Neural cell (in vitro differentiated cells): ENCODE data around the gene MCFD2. TPM values are rescaled to one million over a fixed set of nuclear protein-coding genes. Genes with fewer than 3 reads are reported as not detected.

Experiments used
- H2AFZ ChIP-seq: fragments of 200-600, 300-800 bp; sonication (generic), shearing (Covaris generic); 2 replicates; pipeline ENCODE4 v1.6.0; 2014; ENCODE audit warnings: low read depth, mild to moderate bottlenecking, antibody characterized with exemption, low read length, moderate library complexity
- H3F3A ChIP-seq: fragments of 200-600 bp; shearing (Covaris generic); 2 replicates; pipeline ENCODE4 v1.6.1; 2016; ENCODE audit warnings: mild to moderate bottlenecking, moderate library complexity, mixed read lengths, antibody characterized with exemption, low read length; ENCODE audit not compliant: insufficient read depth, poor library complexity, severe bottlenecking
- H3K27ac ChIP-seq: fragments of 200-600, 300-800 bp; sonication (generic), shearing (Covaris generic); 2 replicates; pipeline ENCODE4 v1.5.1; 2014; ENCODE audit warnings: mild to moderate bottlenecking, low read length, moderate library complexity
- H3K27me3 ChIP-seq: fragments of 300-800, 200-600 bp; sonication (generic), shearing (Covaris generic); 2 replicates; pipeline ENCODE4 v1.6.0; 2014; ENCODE audit warnings: mild to moderate bottlenecking, low read depth, low read length, moderate library complexity; ENCODE audit not compliant: insufficient read depth
- H3K36me3 ChIP-seq: fragments of 300-800, 200-600 bp; sonication (generic), shearing (Covaris generic); 2 replicates; pipeline ENCODE4 v1.5.1; 2014; ENCODE audit warnings: mild to moderate bottlenecking, antibody characterized with exemption, low read length, moderate library complexity; ENCODE audit not compliant: insufficient read depth
- H3K4me2 ChIP-seq: fragments of 300-800, 200-600 bp; sonication (generic), shearing (Covaris generic); 2 replicates; pipeline ENCODE4 v1.6.0; 2014; ENCODE audit warnings: mild to moderate bottlenecking, low read length
- H3K4me3 ChIP-seq: fragments of 300-800, 200-600 bp; sonication (generic), shearing (Covaris generic); 2 replicates; pipeline ENCODE4 v1.5.1; 2014; ENCODE audit warnings: mild to moderate bottlenecking, low read length, moderate library complexity
- H3K79me2 ChIP-seq: fragments of 200-600 bp; shearing (Covaris generic); replicated peaks from 2 replicates; pipeline ENCODE4 v1.6.0; 2014; ENCODE audit warnings: mild to moderate bottlenecking, low read length, moderate library complexity; ENCODE audit not compliant: insufficient read depth
- H3K9ac ChIP-seq: fragments of 300-800, 200-600 bp; sonication (generic), shearing (Covaris generic); 2 replicates; pipeline ENCODE4 v1.6.1; 2016; ENCODE audit warnings: mild to moderate bottlenecking, low read length, mixed read lengths
- H3K9me2 ChIP-seq: fragments of 200-600 bp; shearing (Covaris generic); 2 replicates; pipeline ENCODE4 v1.6.1; 2016; ENCODE audit warnings: mild to moderate bottlenecking, low read length, mixed read lengths; ENCODE audit not compliant: insufficient read depth
- H3K9me3 ChIP-seq: fragments of 200-600, 300-800 bp; sonication (generic), shearing (Covaris generic); 2 replicates; pipeline ENCODE4 v1.6.1; 2016; ENCODE audit warnings: mild to moderate bottlenecking, mixed run types, low read length, moderate library complexity, mixed read lengths
- H4K20me1 ChIP-seq: fragments of 200-600 bp; shearing (Covaris generic); 2 replicates; pipeline ENCODE4 v1.6.1; 2016; ENCODE audit warnings: mild to moderate bottlenecking, mixed run types; ENCODE audit not compliant: insufficient read depth
- EP300 ChIP-seq: fragments of 450-650 bp; conservative IDR thresholded peaks from 2 replicates; pipeline ENCODE4 v1.6.1; 2014; ENCODE audit warnings: antibody characterized with exemption, mild to moderate bottlenecking, moderate library complexity; ENCODE audit not compliant: poor library complexity, severe bottlenecking
- EZH2 ChIP-seq: fragments of 200-600, 300-800 bp; shearing (Covaris generic), sonication (generic); IDR thresholded peaks from 2 replicates; pipeline ENCODE4 v1.6.1; 2014; ENCODE audit warnings: antibody characterized with exemption, low read length, borderline replicate concordance, mild to moderate bottlenecking; ENCODE audit not compliant: insufficient read depth, poor library complexity, severe bottlenecking
- MXI1 ChIP-seq: fragments of 450-650 bp; conservative IDR thresholded peaks from 2 replicates; pipeline ENCODE4 v1.6.1; 2014; ENCODE audit warnings: antibody characterized with exemption, mild to moderate bottlenecking; ENCODE audit not compliant: poor library complexity, severe bottlenecking
- POLR2AphosphoS5 ChIP-seq: IDR thresholded peaks from 2 replicates; pipeline ENCODE4 v1.6.1; 2012
- RAD21 ChIP-seq: fragments of 450-650 bp; conservative IDR thresholded peaks from 2 replicates; pipeline ENCODE4 v1.6.1; 2014; ENCODE audit warnings: antibody characterized with exemption, mild to moderate bottlenecking, moderate library complexity
- SMC3 ChIP-seq: fragments of 450-650 bp; conservative IDR thresholded peaks from 2 replicates; pipeline ENCODE4 v1.6.1; 2014; ENCODE audit warnings: antibody characterized with exemption, mild to moderate bottlenecking, moderate library complexity; ENCODE audit not compliant: poor library complexity
- TAF1 ChIP-seq: IDR thresholded peaks from 2 replicates; pipeline ENCODE4 v1.6.1; 2012; ENCODE audit warnings: low read depth
- polyA plus RNA-seq: library from polyadenylated mRNA; depleted of rRNA; stranded (reverse); fragments of >200 nt; gene quantifications from 2 replicates; pipeline ENCODE4 v1.2.3, GENCODE V29; 2014
- small RNA-seq, 3 experiments: library from RNA; depleted of rRNA; stranded (forward); fragments of <200 nt; gene quantifications; one replicate each; pipeline ENCODE3, GENCODE V24; 2012
- TF ChIP-seq, protein P1 (sequence below): IDR thresholded peaks from 2 replicates; pipeline ENCODE4 v1.6.1; 2012; ENCODE audit warnings: borderline replicate concordance
- TF ChIP-seq, protein P2 (sequence below): fragments of 450-650 bp; IDR thresholded peaks from 2 replicates; pipeline ENCODE4 v1.5.1; 2014; ENCODE audit warnings: antibody characterized with exemption, mild to moderate bottlenecking, moderate library complexity; ENCODE audit not compliant: poor library complexity, severe bottlenecking

Gene MCFD2
- polyA plus RNA-seq, 1 donor from 2014 or later = 78.8 TPM

- no peaks in the 10 kb centered on the region for H3K9me3 ChIP-seq
- no peak overlapping the region for H3K4me3 ChIP-seq
- H3K79me2 ChIP-seq = no peaks in the 10 kb centered on the region
- H3K27ac ChIP-seq = no peak overlapping the region
- TF ChIP-seq, protein P1, sequence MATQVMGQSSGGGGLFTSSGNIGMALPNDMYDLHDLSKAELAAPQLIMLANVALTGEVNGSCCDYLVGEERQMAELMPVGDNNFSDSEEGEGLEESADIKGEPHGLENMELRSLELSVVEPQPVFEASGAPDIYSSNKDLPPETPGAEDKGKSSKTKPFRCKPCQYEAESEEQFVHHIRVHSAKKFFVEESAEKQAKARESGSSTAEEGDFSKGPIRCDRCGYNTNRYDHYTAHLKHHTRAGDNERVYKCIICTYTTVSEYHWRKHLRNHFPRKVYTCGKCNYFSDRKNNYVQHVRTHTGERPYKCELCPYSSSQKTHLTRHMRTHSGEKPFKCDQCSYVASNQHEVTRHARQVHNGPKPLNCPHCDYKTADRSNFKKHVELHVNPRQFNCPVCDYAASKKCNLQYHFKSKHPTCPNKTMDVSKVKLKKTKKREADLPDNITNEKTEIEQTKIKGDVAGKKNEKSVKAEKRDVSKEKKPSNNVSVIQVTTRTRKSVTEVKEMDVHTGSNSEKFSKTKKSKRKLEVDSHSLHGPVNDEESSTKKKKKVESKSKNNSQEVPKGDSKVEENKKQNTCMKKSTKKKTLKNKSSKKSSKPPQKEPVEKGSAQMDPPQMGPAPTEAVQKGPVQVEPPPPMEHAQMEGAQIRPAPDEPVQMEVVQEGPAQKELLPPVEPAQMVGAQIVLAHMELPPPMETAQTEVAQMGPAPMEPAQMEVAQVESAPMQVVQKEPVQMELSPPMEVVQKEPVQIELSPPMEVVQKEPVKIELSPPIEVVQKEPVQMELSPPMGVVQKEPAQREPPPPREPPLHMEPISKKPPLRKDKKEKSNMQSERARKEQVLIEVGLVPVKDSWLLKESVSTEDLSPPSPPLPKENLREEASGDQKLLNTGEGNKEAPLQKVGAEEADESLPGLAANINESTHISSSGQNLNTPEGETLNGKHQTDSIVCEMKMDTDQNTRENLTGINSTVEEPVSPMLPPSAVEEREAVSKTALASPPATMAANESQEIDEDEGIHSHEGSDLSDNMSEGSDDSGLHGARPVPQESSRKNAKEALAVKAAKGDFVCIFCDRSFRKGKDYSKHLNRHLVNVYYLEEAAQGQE = no peak
- TF ChIP-seq EZH2 (no peak), RAD21 (no peak), EP300 (no peak), MXI1 (no peak), POLR2AphosphoS5 (no peak), SMC3 (no peak), TAF1 (no peak)
- TF ChIP-seq, protein P2, sequence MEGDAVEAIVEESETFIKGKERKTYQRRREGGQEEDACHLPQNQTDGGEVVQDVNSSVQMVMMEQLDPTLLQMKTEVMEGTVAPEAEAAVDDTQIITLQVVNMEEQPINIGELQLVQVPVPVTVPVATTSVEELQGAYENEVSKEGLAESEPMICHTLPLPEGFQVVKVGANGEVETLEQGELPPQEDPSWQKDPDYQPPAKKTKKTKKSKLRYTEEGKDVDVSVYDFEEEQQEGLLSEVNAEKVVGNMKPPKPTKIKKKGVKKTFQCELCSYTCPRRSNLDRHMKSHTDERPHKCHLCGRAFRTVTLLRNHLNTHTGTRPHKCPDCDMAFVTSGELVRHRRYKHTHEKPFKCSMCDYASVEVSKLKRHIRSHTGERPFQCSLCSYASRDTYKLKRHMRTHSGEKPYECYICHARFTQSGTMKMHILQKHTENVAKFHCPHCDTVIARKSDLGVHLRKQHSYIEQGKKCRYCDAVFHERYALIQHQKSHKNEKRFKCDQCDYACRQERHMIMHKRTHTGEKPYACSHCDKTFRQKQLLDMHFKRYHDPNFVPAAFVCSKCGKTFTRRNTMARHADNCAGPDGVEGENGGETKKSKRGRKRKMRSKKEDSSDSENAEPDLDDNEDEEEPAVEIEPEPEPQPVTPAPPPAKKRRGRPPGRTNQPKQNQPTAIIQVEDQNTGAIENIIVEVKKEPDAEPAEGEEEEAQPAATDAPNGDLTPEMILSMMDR = no peak
- H2AFZ ChIP-seq = no peak overlapping the region
- H3K9ac ChIP-seq = no peak overlapping the region
- H3K27me3 ChIP-seq = no peaks in the 10 kb centered on the region
- no peaks in the 10 kb centered on the region for H3F3A ChIP-seq
- no peaks in the 10 kb centered on the region for H3K36me3 ChIP-seq
- H4K20me1 ChIP-seq = no peaks in the 10 kb centered on the region
- H3K9me2 ChIP-seq = no peaks in the 10 kb centered on the region
- H3K4me2 ChIP-seq = no peak overlapping the region
These were observed 63.5 kb downstream of the MCFD2 start for GRCh38 chr2:46852124-46852523.

Small RNAs within 50 kb of the gene (small RNA-seq; reads per million reads assigned to genes)
- gene AC093732.2 = 0 reads per million in 3 experiments

Other genes starting within 250 kb of the MCFD2 start
- gene SOCS5, start 216.5 kb downstream of the MCFD2 start, polyA plus RNA-seq = 15.2 and 15.9 TPM in 2 replicates
- 12.0 and 17.0 TPM in 2 replicates for gene TTC7A, start 25.4 kb upstream of the MCFD2 start, polyA plus RNA-seq
- 0.98 TPM in 1 of 2 replicates, not detected in the other for gene STPG4, start 239.5 kb upstream of the MCFD2 start, polyA plus RNA-seq